Measurements from ENCODE around the gene CBX7. TPM values are rescaled to one million over a fixed set of nuclear protein-coding genes. Genes with fewer than 3 reads are reported as not detected.

CBX7 gene
- total RNA-seq, 4 donors from 2014 or later, result 129 to 251 (median 173) TPM

GRCh38 chr22:39132281-39132680 lies 20.2 kb downstream of the CBX7 start:
- TF ChIP-seq POLR2AphosphoS5 (IDR thresholded peaks at IDR 0.05) (no peak), CTCF (IDR thresholded peaks at IDR 0.05) (no peak), POLR2A (IDR thresholded peaks at IDR 0.05; ENCODE audit: low read depth) (no peak), EP300 (IDR thresholded peaks at IDR 0.05) (no peak)
- Histone ChIP-seq H3K9me3 (no peaks in the 10 kb centered on the region), H3K4me3 (no peak overlapping the region), H3K27ac (replicated peaks in 1 of 4) (no peak overlapping the region), H3K27me3 (no peaks in the 10 kb centered on the region), H3K4me1 (peaks cover 16 to 52% (median 40%) of the 10 kb centered on the region in 4 donors), H3K36me3 (peaks cover 21 to 68% (median 28%) of the 10 kb centered on the region in 4 donors)
- intact Hi-C loops (cut with DNase I), result no loop called here
- DNase-seq (ENCODE audit: extremely low spot score), result no peak
- WGBS, result 81% methylated on average over 5 of the region's 6 CpGs

- DNase-seq (ENCODE audit: extremely low spot score), result no peak
- intact Hi-C loops (cut with DNase I), result no loop called here
- H3K4me3 ChIP-seq, result no peak overlapping the region
- no peaks in the 10 kb centered on the region for H3K9me3 ChIP-seq
- WGBS, result 51% methylated on average over 16 of the region's 24 CpGs
- peaks cover 21 to 58% (median 28%) of the 10 kb centered on the region in 4 donors for H3K36me3 ChIP-seq
- TF ChIP-seq POLR2A (IDR thresholded peaks at IDR 0.05; ENCODE audit: low read depth) (no peak), POLR2AphosphoS5 (IDR thresholded peaks at IDR 0.05) (no peak), CTCF (IDR thresholded peaks at IDR 0.05) (no peak), EP300 (IDR thresholded peaks at IDR 0.05) (no peak)
- H3K27ac ChIP-seq (replicated peaks in 1 of 4), result peak overlapping the region in 3 of 4 donors; percentile 38 to 44 (median 40)
- peaks cover 16 to 52% (median 40%) of the 10 kb centered on the region in 4 donors for H3K4me1 ChIP-seq
- no peaks in the 10 kb centered on the region for H3K27me3 ChIP-seq
Observed at GRCh38 chr22:39130892-39131855, 21.3 kb downstream of the CBX7 start.

DNA sequence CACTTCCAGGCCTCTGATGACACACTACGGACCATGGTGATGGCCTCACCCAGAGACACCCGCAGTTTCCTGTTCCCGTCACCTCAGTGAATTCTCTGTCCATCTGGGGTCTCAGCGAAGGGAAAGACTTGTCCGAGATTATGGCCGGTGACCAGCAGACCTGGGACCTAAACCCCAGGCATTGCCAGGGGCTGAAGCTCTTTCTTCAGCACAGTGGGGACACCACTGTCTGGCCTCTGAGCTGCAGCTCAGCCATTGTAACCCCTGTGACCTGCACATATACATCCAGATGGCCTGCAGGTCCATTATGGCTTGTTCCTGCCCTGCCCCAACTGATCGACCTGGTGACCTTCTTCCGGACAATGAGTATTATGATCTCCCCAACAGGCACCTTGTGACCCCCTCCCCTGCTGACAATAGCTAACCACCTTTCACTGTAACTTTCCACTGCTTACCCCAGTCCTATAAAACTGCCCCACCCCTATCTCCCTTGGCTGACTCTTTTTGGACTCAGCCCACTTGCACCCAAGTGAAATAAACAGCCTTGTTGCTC lies 22.3 kb downstream of the CBX7 start:
- Histone ChIP-seq H3K36me3 (peaks cover 21 to 57% (median 28%) of the 10 kb centered on the region in 4 donors), H3K4me1 (peaks cover 16 to 46% (median 36%) of the 10 kb centered on the region in 4 donors), H3K27me3 (no peaks in the 10 kb centered on the region), H3K9me3 (no peaks in the 10 kb centered on the region), H3K27ac (replicated peaks in 1 of 4) (no peak overlapping the region), H3K4me3 (no peak overlapping the region)
- no peak for DNase-seq (ENCODE audit: extremely low spot score)
- TF ChIP-seq POLR2A (IDR thresholded peaks at IDR 0.05; ENCODE audit: low read depth), result no peak
- no peak for TF ChIP-seq POLR2AphosphoS5 (IDR thresholded peaks at IDR 0.05)
- no peak for TF ChIP-seq CTCF (IDR thresholded peaks at IDR 0.05)
- intact Hi-C loops (cut with DNase I), result no loop called here
- WGBS, result 93% methylated on average over 8 of the region's 8 CpGs

- Histone ChIP-seq H3K9me3 (no peaks in the 10 kb centered on the region), H3K27me3 (no peaks in the 10 kb centered on the region), H3K4me3 (no peak overlapping the region), H3K27ac (replicated peaks in 1 of 4) (no peak overlapping the region), H3K36me3 (peaks cover 21 to 56% (median 28%) of the 10 kb centered on the region in 4 donors), H3K4me1 (peaks cover 16 to 41% (median 31%) of the 10 kb centered on the region in 4 donors)
- peak in 1 of 2 donors; percentile 5 for TF ChIP-seq POLR2AphosphoS5 (IDR thresholded peaks at IDR 0.05)
- TF ChIP-seq POLR2A (IDR thresholded peaks at IDR 0.05; ENCODE audit: low read depth), result no peak
- TF ChIP-seq EP300 (IDR thresholded peaks at IDR 0.05), result no peak
- intact Hi-C loops (cut with DNase I), result loop anchor here (10.0 kb wide), 1 partner anchor 355 kb away; no protein-coding TSS in a partner anchor
- WGBS, result 94% methylated on average over 7 of the region's 9 CpGs
- DNase-seq (ENCODE audit: extremely low spot score), result no peak
Observed at GRCh38 chr22:39129746-39130145, 22.7 kb downstream of the CBX7 start.

DNA sequence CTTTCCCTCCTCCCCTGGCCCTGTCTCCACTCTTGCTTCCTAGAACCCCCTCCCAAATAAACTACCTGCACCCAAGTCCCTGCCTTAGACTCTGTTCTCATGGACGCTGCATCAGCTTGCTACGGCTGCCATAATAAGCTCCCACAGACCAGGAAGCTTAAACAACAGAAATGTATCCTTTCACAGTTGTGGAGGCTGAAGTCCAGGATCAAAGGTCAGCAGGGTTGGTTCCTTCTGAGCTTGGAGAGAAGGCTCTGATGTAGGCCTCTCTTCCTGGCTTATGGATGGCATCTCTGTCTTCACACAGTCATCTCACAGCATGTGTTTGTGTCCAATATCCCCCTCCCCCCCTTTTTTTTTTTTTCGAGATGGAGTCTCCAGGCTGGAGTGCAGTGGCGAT lies 23.4 kb downstream of the CBX7 start:
- no peak for DNase-seq (ENCODE audit: extremely low spot score)
- H3K9me3 ChIP-seq, result no peaks in the 10 kb centered on the region
- no peaks in the 10 kb centered on the region for H3K27me3 ChIP-seq
- peaks cover 16 to 40% (median 28%) of the 10 kb centered on the region in 4 donors for H3K4me1 ChIP-seq
- H3K4me3 ChIP-seq, result no peak overlapping the region
- TF ChIP-seq POLR2A (IDR thresholded peaks at IDR 0.05; ENCODE audit: low read depth) (no peak), POLR2AphosphoS5 (IDR thresholded peaks at IDR 0.05) (no peak), EP300 (IDR thresholded peaks at IDR 0.05) (no peak), CTCF (IDR thresholded peaks at IDR 0.05) (no peak)
- 95% methylated on average over 3 of the region's 4 CpGs for WGBS
- H3K27ac ChIP-seq (replicated peaks in 1 of 4), result no peak overlapping the region
- intact Hi-C loops (cut with DNase I), result loop anchor here (10.0 kb wide), 1 partner anchor 354 kb away; no protein-coding TSS in a partner anchor
- peaks cover 15 to 49% (median 24%) of the 10 kb centered on the region in 4 donors for H3K36me3 ChIP-seq
